Fibroblast of skin of right quadriceps (primary cell): ENCODE measurements around the gene CHKB.
A peak's percentile ranks its signal among the peaks of the same experiment; 100 is the strongest.
"Not testable (repeated sequence)": the region's sequence is repeated elsewhere in the genome, so short reads cannot be mapped to it uniquely, and the experiment has no call there.

ENCODE experiments used
- DNase-seq: peaks from one replicate; pipeline ENCODE4 v3.0.0-alpha.2; 2013

CHKB gene

DNA sequence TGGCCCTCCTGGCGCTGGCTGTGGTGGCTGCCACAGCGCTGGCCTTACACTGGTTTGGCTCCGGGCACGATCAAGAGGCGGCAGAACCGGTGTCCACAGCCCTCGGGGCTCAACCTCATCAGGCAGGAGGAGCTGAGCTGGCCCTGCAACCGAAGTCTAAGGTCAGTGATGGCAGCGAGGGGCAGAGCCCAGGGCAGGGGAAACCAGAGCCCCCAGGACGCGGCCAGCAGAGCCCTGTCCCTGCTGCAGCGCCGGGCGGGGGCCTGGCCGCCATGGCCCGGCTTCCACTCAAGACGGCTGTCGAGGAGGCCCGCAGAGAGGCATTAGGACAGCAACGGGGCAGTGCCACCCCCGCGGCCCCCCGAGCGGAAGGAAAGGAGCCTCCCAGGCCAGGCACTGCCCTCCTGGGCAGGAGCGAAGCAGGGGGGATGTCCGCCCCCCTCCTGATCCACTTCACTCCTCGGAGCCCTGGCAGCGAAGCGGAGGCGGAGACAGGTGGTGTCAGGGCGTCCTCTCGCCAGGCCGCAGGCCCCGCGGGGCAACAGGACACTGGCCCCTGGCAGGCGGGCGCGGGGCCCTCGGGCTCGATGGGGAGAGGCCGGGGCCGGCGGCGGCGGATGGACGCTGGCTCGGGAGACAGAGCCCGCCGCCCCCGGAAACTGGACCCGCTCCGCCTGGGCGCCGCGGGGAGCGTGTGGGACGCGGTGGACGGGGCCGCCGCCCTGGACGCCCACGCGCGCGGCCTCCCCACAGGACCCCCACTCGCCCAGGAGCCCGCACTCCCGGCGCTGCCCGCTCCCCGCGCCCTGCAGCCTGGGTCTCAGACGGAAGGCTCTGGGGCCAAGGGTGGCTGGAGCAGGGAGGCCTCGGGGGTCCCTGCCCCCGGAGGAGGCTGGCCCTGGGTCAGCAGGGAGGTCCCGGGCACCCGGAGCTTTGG, 36.1 kb downstream of the CHKB start:
- DNase-seq, result no peak

GRCh38 chr22:50545522-50546325, 36.9 kb downstream of the CHKB start, which contains the start of gene KLHDC7B:
TSS of gene KLHDC7B (plus strand) at chr22:50545899. CDS start at chr22:50546244, 345 bp downstream.
- DNase-seq, result peak; percentile 69

- DNase-seq, result no peak
Observed at GRCh38 chr22:50544746-50545253, 37.8 kb downstream of the CHKB start.

- DNase-seq, result peak; percentile 59
Observed at GRCh38 chr22:50544078-50544745, 38.4 kb downstream of the CHKB start.

DNA sequence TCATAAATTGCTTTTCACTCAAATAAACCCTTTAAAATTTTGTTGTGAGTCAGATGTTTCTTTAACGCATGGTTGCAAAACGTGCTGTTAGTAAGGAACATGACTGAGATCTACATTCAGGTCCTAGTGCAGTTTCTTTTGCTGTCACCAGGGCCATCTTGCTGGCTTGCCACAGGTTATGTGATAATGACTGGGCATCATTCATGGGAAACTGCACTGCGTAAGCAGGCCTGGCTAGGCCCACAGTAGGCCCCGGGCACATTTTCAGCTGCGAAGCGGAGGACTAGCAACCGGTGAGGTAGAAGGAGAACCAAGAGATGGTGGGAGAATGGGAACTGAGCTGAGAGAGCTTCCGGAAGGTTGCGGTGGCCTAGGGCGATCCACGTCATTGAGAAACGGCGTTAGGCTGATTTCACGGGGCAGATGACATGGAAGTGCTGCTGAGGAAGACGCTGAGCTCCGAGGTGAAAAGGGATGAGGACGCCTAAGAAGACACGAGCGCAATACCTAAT, 40.2 kb downstream of the CHKB start:
- DNase-seq, result no peak

- peak; percentile 82 for DNase-seq
Observed at GRCh38 chr22:50541667-50542026, 41.0 kb downstream of the CHKB start.

DNA sequence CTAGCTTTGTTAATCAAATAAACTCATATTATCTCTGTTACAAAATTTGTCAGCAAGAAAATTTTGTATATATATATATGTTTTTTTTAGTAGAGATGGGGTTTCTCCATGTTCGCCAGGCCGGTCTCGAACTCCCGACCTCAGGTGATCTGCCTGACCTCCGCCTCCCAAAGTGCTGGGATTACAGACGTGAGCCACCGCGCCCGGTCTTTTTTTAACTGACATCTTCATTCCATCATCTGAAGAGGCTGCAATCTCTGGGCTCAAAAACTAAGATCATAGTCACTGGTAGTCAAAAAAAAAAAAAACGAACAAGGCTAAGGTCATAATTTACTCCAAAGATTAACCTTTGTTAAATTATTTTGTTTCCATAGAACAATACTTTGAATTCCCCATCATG, 42.3 kb downstream of the CHKB start:
- no peak for DNase-seq

DNA sequence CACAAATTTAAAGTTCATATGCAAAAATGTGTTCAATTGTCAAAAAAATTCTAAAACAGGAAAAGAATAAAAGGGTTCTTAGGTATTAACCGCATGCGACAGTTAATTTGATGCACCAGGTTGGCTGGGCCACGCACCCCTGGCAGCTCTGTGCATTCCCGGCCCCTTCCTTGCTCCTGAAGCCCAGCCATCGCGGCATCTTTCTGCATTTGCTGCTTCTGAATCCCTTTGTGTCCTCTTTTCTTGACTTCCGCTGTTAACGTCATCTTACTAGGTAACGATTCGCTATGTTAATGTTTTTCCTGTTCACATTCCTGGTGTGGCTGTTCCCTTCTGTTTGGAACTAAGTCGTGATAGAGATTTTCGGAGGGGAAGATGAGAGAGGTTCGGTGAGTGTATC, 44.9 kb downstream of the CHKB start:
- no peak for DNase-seq

DNA sequence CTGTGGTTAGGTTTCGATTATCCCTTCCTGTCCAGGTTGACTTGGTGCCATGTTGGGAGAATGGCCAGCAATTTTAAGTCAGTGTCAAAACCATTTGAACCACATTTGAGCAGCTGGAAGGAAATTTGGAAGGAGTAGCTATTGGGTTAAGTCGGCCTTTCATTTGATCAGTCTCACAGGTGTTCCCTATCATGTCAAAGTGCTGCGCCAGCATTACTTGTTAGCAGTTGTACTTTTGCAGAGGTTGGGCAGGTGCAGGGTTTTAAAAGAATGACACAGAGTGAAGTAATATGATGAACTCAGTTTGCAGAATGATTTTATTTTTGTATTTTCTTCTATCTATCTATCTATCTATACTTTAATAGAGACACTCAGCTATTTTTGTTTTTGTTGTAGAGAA, 46.4 kb downstream of the CHKB start:
- no peak for DNase-seq

- DNase-seq, result no peak
Observed at GRCh38 chr22:50535113-50535512, 47.5 kb downstream of the CHKB start.

- DNase-seq, result not testable (repeated sequence)
Observed at GRCh38 chr22:50533856-50534711, 48.6 kb downstream of the CHKB start.

DNA sequence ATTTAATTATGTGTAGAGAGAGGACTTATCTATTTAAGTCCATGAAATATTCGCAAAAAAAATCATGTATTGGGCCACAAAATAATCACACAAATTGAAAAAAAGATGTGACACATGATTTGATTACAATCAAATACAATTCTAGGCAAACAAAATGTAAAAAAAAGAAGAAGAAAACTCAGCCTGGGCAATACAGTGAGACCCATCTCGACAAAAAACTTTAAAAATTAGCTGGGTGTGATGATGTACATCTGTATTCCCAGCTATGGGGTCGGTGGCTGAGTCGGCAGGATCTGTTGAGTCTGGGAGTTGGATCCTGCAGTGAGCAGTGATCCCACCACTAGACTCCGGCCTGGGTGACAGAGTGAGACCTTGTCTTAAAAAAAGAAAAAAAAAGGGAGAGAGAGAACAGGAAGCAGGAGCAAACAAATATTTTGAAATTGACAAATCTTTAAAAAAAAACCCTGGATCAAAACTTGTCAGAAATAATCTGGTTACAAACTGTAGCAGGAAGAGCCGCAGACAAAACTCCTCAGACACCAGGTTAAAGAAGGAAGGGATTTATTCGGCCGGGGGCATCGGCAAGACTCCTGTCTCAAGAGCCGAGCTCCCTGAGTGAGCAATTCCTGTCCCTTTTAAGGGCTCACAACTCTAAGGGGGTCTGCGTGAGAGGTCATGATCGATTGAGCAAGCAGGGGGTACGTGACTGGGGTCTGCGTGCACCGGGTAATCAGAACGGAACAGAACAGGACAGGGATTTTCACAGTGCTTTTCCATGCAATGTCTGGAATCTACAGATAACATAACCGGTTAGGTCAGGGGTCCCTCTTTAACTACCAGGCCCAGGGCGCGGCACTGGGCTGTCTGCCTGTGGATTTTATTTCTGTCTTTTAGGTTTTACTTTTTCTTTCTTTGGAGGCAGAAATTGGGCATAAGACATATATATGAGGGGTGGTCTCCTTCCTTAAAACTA, 49.5 kb downstream of the CHKB start:
- DNase-seq, result no peak

- peak; percentile 45 for DNase-seq
Observed at GRCh38 chr22:50531962-50532674, 50.5 kb downstream of the CHKB start.

DNA sequence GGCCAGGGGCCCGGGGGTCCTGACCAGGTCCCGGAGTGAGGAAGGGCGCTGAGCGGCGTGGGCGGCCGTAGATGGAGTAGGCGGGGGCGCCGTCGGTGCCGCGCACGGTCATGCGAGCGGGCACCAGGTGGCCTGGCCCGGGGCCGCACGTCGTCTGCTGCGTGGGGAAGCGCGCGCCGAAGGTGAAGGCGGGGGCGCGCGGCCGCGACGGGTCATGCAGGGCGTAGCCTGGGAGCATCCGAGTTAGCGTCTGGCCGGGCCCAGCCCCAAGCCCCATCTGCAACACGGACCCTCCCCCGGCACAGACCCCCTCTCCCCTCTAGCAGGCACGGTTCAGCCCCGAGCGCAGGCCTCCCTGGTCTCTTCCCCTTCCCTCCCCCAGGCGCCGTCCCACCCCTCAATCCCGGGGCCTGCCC, 51.1 kb downstream of the CHKB start:
- DNase-seq, result no peak

GRCh38 chr22:50530877-50531545, 51.6 kb downstream of the CHKB start:
- peak; percentile 69 for DNase-seq

- no peak for DNase-seq
Observed at GRCh38 chr22:50530580-50530876, 52.1 kb downstream of the CHKB start.

- peak; percentile 51 for DNase-seq
Observed at GRCh38 chr22:50529897-50530579, 52.6 kb downstream of the CHKB start, which contains the start of gene TYMP. TSS of gene TYMP (minus strand) at chr22:50530012. CDS start at chr22:50529709, 303 bp downstream.

DNA sequence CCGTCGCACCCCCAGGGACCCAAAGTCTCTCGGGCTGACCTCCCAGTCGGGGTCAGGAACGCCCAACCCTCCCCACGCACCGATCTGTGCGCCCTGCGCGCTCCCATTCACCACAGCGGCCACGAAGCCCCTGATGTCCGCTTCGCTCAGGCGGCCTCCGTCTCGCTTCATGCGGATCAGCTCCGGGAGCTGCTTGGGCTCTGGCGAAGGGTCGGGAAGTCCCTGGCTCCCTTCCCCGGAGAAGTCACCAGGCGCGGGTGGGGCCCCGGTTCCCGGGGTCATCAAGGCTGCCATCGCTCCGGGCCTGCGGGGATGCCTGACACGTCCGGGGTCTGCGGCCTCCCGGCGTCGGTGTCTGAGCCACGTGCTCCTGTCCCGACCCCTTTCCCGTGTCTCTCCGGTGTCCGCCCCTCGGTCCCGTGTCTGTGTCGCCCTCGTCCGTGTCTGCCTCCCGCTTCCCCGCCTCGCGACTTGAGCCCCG, 53.2 kb downstream of the CHKB start:
- DNase-seq, result no peak
